Embryonic facial prominence (tissue), 1 donor: ENCODE measurements around the gene ERICH6.

ENCODE experiments used
- DNase-seq: peaks from one replicate; pipeline ENCODE4 v3.0.0-alpha.2; 2016; ENCODE audit errors: extremely low spot score

The ERICH6 gene

DNA sequence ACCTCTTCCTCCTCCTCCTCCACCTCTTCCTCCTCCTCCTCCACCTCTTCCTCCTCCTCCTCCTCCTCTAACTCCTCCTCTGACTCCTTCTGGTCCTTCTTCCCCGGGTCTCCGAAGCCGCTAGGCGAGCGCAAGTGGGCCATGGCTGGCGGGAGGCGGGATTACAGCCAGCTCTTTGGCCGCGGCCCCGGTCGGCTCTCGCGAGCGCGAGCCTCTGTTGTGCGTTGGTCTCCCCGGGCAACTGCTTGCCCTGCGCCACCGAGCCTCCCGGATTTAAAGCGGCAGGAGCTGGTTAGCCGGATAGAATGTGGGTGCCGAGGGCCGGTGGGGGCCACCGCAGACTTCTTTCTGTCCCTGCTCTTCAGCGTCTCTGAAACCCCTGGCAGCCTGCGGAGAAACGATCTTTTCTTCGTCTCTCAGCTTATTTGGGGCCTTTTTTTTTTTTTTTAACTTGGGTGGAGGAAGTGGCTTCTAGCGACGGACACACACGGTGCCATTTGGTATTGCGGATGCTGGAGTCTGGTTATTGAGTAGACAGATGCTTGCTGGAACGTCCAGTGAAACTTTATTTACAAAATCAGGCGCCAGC lies at the start of gene ERICH6:
Gene ERICH6 (minus strand): TSS at position 165 of the 589 bp plus-strand sequence. CDS start 22 bp downstream, at position 143.
- DNase-seq: peak; percentile 77

DNA sequence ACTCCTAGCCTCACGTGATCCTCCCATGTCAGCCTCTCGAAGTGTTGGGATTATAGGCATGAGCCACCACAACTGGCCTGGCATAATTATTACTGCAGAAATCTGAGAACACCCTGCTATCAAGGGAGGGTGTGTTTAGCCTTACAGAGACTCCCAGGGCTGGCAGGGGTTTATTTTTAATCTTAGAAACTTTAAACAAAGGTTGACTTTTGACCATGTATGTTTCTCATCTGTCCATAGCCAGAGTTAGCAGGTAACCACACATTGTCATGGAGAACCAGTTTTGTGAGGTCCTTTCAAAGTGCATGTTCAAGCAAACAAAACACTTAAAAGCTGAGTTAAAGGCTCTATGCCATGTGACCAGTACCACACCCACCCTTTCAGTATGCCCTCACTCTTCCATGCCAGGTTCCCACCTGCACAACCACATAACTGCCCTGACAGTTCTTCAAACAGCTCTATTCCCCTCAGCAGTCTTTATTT lies 48.1 kb upstream of the ERICH6 start:
- DNase-seq: no peak

DNA sequence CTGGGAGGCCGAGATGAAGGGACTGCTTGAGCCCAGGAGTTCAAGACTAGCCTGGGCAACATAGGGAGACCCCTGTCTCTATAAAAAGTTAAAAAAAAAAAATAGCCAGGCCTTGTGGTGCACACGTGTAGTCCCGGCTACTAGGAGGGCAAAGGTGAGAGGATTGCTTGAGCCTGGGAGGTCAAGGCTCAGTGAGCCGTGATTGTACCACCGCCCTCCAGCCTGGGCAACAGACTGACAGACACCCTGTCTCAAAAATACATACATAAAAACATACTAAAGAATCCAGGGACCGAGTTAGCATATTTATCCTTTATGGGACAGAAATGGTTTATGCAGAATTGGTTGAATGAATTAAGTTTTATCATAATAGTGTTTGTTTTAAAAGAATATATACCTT lies 45.5 kb upstream of the ERICH6 start:
- no peak for DNase-seq

DNA sequence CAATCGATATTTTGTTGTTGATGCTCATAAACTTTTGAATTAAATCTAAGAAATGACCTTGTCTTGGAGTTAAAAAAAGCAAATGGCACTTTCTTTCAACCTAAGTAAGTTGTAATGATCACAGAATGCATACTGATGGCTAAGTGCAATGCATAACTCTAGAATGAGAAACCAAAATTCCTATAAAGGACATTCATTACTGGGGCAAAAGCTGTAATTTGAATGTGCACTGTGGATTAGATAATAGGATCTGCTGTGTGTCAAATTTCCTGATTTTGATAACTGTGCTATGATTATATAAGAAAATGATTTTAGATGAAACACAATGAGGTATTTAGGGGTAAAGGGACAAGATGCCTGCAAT lies 44.9 kb upstream of the ERICH6 start:
- no peak for DNase-seq

DNA sequence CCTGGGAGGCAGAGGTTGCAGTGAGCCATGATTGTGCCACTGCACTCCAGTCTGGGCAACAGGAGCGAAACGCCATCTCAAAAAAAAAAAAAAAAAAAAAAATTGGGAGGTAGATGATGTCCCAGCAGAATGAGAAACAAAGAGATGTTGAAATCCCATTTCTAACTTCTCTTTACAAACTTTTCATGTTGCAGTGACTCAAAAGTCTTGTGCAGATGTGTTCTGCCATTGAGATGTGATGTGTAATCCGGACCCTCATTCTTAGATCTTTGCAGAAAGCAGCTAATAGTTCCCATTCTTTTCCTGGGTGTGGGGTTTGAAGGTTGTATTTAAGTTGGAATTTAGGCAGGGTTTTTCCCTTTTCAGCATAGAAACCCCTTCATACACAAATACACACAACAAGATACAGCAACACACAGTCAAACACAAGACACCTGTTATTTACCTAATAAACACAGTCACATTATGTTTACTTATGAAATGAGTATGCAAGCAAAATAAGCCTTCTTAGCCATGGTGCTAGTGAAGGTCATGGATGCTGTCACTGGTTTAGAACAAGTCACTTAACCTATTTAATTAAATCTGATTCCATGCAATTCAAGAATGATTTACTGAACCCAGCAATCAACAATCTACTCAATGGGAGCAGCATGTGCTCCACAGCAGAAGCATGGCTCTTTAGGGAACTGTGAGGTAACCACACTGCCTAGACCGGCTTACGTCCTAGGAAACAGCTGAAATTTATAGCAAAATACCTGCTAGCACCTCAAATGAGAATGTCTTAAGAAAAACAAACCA lies 44.4 kb upstream of the ERICH6 start:
- DNase-seq: no peak

DNA sequence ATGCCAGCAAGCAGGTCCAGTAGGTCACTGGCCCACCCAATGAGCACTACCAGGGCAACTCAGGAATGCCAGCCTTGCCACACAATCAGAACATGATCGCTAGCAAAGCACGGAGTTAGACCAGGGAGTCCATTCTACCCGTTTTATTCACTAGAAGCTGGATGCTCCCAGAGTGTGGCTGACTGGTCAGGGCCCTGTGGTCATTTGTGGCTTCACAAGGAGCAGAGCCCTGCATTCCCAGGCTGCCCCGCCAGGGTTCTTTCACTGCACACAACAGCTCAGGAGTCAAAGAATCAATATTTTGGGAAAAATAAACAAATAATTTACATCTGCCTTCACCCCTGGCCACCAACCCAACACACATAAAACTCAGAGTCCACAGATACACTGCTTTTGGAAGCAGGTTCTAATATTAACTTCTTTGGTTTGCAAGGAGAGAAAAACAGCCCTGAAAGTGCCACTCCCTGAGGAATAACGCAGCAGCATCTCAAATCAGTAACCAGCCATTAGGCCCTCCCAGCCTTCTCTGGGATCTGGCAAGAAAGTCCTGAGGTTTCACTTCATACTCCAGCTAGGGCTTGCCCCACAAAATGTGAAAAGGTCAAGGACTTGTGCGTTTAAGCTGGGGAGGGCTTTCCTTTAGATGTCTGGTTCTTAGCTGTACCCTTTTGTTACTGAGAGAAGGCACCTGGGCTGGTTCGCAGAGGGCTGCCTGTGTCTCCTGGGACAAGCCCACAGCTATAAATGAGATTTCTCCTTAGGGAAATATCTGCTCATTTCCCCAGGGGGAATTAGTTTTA lies 43.3 kb upstream of the ERICH6 start:
- DNase-seq: no peak

DNA sequence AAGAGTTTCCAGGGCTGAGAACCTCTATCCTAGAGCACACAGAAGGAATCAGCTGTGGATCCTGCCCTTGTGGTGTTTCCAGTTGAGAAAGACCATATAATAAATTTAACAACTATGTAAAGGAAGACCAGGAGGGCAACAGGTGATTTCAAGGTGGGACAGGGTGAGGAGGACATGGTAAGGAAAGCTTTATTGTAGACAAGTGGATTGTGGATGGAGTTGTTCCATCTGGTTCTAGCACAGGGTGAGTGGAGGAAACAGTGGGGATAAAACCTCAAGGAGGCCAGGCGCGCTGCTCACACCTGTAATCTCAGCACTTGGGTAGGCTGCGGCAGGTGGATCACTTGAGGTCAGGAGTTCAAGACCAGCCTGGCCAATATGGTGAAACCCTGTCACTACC lies 42.1 kb upstream of the ERICH6 start:
- no peak for DNase-seq

DNA sequence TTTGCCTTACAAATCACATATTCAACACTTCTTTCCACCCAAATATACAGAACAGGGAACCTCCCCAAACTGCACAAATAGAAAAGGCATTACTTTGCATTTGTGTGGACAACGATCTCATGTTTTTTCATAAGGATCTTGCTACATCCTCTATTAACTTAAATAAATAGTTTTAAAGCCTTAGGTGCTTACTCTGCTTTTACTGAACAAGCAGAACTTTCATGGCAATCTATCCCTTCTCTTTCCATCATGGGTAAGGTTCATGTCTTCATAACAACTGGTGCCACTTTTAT lies 41.1 kb upstream of the ERICH6 start:
- no peak for DNase-seq

DNA sequence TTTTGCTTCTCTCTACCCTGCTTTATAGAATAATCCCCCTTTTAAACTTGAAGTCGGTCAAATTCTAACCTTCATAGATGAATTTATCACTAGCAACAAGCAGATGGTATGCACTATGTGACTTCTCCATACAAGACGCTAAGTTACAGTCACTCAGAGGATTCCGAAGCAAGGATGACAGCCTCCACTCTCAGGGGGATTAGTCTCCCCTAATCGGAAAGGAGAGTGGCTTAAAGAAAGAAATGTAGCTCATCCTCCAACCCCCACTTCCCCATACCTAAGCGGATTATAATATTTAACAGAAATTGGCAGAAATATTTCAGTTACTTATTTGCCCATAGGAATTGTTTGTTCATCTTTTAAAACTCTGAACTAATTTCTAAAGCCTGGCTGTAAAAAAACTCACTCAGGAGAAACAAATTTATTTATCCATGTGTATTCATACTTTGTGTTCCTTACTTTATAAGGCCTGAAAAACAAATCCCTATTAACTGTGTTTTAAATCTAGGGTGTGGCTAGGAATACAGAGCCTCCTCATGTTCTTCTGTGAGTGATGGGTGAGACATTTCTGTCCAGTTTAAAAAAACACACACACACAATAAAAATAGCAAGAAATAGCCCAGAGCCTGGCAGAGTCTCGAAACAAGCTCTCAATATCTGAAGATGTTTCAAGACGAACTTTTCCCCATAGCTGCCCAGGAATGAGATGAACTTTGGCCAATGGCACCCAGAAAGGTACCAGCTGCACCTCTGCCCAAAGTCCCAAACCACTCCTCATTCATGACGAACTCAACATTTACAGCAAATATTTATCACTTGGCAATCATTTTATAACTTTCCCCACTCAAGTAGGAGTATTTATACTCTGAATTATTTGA lies 40.6 kb upstream of the ERICH6 start:
- DNase-seq: no peak

DNA sequence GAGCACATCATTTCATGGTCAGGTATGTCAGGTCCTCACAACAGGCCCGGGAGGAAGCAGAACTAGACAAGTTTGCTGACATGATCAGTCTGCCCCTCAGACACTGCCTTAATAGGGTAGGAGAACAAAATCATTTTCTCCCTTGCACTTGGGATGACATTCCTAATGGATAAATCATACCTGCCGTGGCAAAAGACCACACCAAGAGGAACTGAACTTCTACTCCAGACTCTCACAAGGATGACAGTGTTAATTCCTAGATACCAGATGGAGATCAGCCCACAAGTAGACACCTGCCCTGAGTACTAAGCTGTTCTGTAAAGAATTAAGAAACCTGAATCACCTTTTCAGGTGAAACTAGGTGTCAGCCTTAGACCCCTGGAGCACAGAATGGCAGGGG lies 39.8 kb upstream of the ERICH6 start:
- DNase-seq: no peak

DNA sequence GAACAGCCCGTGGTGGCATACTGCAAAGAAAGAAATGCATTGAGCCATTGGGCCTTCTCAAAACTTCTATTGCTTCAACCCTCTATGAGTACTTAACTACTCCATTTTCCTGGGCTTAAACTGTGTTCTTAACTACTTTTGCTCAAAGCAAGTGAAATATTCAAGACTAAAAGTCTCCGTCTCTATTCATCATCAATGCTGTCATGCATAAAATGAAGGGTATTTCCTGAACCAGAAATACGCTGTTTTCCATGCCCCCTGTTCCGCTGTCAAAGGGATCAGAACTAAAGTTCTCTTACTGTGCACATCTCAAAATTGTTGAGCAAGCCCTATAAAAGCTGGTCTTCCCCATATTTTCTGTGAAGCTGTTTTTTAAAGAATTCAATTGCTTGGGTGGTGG lies 39.0 kb upstream of the ERICH6 start:
- DNase-seq: no peak

DNA sequence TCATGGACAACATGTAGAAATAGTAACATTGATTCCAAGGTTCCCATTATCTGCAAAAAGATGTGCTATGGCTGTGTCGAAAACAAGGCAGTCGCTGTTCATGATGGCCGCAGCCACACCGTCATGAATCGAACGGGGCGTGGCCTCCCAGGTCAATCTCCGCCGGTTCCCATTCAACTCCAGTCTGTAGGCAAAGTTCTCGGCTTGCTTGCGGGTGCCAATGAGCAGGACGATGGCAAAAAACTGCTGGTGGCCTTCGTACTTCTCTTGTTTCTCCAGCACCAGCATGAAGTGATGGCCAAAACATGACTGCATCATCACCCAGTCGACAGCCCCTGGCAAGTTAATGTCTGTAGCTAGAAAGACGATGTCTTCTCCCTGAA lies 38.4 kb upstream of the ERICH6 start:
- no peak for DNase-seq

DNA sequence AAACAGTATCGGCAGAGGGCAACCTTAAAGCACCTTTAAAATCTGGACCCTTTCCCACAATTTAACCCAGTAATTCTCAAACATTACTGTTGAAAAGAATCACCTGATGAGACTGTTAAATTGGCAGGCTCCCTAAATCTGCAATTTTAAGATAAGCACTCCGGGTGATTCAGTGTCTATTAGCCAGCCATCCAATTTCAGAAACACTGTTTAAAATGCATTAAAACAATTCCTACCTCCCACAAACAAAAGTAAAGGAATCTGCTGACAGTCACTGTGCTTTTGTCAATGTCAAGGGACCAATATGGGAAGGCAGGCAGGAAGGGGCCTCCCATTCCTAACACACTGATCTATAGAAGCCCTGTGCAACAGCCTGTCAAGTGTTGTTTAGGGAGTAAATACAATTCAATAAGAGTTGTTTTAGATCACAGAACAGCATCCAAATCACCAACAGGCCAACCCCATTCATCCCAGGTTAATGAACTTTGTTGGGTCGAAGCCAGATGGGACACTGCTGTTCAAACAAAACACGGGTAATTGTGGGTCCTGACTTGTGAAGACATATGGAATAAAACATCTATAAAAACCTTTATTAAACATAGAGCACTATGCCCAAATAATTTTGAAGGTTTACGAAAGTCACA lies 37.9 kb upstream of the ERICH6 start:
- no peak for DNase-seq

DNA sequence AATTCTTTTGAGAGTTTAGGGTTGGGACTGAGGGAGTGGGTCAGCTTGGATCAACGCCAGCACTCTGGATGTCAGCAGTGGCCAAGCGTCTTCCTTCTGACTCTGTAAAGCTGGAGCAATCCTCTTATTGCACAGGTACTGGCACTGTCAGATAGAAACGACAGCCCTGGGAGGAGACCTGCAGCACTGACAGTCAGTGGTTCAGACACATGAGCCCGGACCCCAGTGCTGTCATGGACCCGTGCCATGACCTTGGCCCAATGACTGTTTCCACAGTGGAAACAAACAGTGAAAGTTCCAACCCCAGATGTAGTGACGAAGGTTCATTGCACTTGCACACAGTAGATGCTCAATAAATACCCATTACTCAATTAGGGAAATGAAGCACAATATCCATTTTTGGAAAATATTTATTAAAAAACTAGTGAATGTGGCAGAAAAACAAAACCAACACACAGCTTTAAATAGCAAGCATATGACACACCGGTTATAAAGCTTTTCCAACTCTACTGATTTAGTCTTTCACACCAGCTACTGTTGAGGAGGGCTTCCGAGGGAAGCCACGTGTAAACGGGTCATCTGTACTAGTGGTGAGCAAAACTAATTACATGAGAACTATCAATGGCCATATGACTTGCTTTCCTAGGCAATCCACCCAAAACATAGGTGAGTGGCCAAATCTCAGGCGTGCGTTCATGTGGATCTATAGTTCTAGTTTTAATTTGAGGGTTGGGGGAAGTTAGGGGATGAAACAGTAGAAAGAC lies 37.2 kb upstream of the ERICH6 start:
- no peak for DNase-seq

DNA sequence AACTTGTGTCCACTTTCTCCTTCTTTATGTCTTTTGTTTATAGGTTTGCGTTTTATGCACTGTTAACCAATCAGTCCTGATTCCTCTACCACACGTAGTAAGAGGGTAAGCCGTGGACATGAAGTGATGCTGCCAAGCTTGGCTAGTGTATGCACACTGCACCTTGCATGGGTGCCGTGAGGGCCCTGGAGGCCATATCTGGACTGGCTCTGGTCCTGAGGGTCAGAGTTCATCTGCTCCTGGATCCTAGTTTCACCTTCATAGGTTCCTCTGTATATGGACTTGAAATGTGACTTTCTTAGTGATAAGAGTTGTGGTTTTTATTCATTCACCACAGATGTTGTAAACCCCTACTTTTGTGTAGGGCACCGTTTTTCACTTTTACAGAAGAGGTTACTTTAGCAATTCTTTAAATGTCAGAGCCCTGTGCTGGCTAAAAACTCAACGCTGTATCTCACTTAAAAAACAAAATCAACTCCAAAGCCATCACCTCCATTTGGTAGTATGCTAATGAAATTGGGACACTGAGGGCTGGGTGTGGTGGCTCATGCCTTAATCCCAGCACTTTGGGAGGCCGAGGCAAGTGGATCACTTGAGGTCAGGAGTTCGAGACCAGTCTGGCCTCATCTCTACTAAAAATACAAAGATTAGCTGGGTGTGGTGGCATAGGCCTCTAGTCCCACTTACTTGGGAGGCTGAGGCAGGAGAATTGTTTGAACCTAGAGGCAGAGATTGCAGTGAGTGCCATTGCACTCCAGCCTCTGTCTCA lies 36.3 kb upstream of the ERICH6 start:
- DNase-seq: no peak

DNA sequence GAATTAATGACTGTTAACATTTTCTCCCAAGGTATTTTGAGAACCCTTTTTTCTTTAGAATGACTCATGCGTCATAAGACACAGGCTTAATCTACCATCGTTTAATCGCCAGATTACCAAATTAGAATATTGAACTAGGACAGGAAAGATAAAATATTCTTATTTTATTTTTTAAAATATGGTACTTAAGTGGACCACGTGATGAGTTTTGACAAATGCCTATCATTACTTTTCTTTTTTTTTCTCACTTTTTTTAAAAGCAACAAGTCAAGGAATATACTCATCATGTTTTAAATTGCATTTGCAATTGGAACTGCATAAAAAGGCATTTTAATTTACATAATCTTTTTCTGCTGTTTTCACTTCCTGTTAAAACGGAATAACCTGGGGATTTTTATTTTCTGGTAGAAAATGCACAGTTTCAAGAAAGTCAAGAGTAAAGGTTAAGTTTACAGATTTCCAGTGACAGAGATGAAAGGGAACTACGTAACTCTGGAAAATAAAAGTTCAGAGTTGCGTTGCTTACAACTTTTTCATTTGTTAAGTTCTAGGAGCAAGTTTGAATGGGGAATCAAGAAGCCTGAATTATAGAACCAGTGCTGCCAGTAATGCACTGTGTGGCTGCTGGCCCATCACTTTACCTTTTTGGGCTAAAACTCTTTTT lies 35.6 kb upstream of the ERICH6 start:
- no peak for DNase-seq

DNA sequence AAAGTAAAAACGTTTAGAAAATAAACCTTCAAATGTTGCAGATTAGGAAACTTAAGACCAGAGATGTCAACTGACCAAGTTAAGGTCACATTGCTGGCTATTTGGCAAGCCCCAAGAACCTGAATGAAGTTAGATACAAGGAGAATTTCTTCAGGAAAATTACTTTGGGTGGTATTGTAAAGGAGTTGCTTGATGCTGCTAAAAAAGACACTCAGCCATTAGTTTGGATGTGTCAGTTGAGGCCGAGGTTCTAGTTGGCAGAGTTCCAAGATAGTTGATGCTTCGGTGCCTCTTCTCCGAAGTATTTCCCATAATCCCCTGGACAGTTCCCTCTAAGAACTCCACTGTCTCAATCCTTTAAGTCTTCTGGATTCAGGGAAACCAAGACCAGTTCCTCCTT lies 35.0 kb upstream of the ERICH6 start:
- DNase-seq: no peak

DNA sequence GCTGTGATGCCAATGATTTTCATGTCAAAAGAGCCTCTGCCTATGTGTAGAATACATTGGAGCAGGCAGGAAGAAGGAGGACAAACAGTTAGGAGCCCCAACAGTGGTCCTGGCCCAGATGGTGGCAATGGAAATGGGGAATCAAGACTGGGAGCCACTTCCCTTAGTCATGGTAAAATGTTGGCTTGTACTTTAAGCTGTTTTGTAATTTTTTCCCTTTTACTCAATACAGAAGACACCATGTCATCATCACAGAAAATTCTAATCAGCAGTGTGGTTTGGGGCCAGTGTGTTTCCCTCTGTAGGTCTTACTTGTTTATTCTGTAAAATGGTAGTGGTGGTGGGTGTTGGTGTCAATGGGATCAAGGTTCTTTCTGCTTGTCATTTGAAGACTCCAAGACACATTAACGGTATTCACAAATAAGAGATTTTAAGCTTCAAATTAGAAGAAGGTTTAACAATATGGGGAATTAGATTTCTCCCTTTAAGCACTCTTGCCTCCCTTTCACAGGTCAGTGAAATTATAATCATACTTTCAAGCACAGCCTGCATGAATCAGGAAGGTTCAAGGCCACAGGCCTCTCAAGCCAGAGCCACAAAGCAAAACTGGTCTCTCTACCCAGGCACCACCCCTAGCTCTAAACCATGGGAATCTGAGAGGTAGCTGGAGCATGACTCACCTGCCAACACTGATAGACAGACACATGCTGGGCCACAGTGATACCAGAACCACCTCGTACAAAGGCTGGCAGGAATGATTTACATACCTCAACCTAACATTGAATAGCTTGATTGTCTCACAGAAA lies 34.4 kb upstream of the ERICH6 start:
- DNase-seq: no peak
